Measurements from ENCODE around the gene HM13. TPM values are rescaled to one million over a fixed set of nuclear protein-coding genes. Genes with fewer than 3 reads are reported as not detected.

The HM13 gene
- total RNA-seq, 2 donors from 2014 or later: 31.7 to 45.7 TPM

- no peaks in the 10 kb centered on the region for H3K27me3 ChIP-seq
- no peaks in the 10 kb centered on the region for H3K9me3 ChIP-seq
- no peak overlapping the region for H3K4me3 ChIP-seq
- DNase-seq (ENCODE audit: low spot score): no peak
- no peak overlapping the region for H3K27ac ChIP-seq
- no peak for TF ChIP-seq CTCF (IDR thresholded peaks at IDR 0.05)
- peaks cover 0 to 9% of the 10 kb centered on the region in 2 donors for H3K4me1 ChIP-seq
- peaks cover 54% of the 10 kb centered on the region for H3K36me3 ChIP-seq
These were observed 41.0 kb downstream of the HM13 start for GRCh38 chr20:31555203-31555775.

- Histone ChIP-seq H3K36me3 (peaks cover 68% of the 10 kb centered on the region), H3K9me3 (no peaks in the 10 kb centered on the region), H3K27me3 (no peaks in the 10 kb centered on the region), H3K27ac (no peak overlapping the region), H3K4me3 (no peak overlapping the region), H3K4me1 (peaks cover 0 to 26% of the 10 kb centered on the region in 2 donors)
- DNase-seq (ENCODE audit: low spot score): no peak
- no peak for TF ChIP-seq CTCF (IDR thresholded peaks at IDR 0.05)
These were observed 45.5 kb downstream of the HM13 start for GRCh38 chr20:31559704-31560093.

- TF ChIP-seq CTCF (IDR thresholded peaks at IDR 0.05): peak; percentile 81 to 90
- Histone ChIP-seq H3K27ac (peak overlapping the region; percentile 6 to 58), H3K9me3 (no peaks in the 10 kb centered on the region), H3K4me1 (peaks cover 0 to 26% of the 10 kb centered on the region in 2 donors), H3K36me3 (peaks cover 68% of the 10 kb centered on the region), H3K4me3 (no peak overlapping the region), H3K27me3 (no peaks in the 10 kb centered on the region)
- peak; percentile 89 for DNase-seq (ENCODE audit: low spot score)
These were observed 46.0 kb downstream of the HM13 start for GRCh38 chr20:31560094-31560745.

GRCh38 chr20:31560746-31561598 is 46.7 kb downstream of the HM13 start:
- Histone ChIP-seq H3K4me1 (peaks cover 0 to 26% of the 10 kb centered on the region in 2 donors), H3K27me3 (no peaks in the 10 kb centered on the region), H3K27ac (peak overlapping the region; percentile 6 to 58), H3K36me3 (peaks cover 69% of the 10 kb centered on the region), H3K4me3 (no peak overlapping the region), H3K9me3 (no peaks in the 10 kb centered on the region)
- no peak for DNase-seq (ENCODE audit: low spot score)
- TF ChIP-seq CTCF (IDR thresholded peaks at IDR 0.05): no peak

GRCh38 chr20:31562241-31562640 is 48.0 kb downstream of the HM13 start:
- Histone ChIP-seq H3K36me3 (peaks cover 66% of the 10 kb centered on the region), H3K27ac (no peak overlapping the region), H3K27me3 (no peaks in the 10 kb centered on the region), H3K4me3 (no peak overlapping the region), H3K4me1 (peaks cover 0 to 26% of the 10 kb centered on the region in 2 donors), H3K9me3 (no peaks in the 10 kb centered on the region)
- DNase-seq (ENCODE audit: low spot score): no peak
- no peak for TF ChIP-seq CTCF (IDR thresholded peaks at IDR 0.05)
